GM12873 (cell line): ENCODE measurements around the gene MTOR.

Experiments
- TF ChIP-seq, protein P1 (sequence below): IDR thresholded peaks from 2 replicates; pipeline ENCODE4 v1.5.1; 2012; ENCODE audit warnings: low read depth, mild to moderate bottlenecking, moderate library complexity, low read length, control low read depth; ENCODE audit not compliant: insufficient read depth; ENCODE audit errors: missing control alignments

The MTOR gene

DNA sequence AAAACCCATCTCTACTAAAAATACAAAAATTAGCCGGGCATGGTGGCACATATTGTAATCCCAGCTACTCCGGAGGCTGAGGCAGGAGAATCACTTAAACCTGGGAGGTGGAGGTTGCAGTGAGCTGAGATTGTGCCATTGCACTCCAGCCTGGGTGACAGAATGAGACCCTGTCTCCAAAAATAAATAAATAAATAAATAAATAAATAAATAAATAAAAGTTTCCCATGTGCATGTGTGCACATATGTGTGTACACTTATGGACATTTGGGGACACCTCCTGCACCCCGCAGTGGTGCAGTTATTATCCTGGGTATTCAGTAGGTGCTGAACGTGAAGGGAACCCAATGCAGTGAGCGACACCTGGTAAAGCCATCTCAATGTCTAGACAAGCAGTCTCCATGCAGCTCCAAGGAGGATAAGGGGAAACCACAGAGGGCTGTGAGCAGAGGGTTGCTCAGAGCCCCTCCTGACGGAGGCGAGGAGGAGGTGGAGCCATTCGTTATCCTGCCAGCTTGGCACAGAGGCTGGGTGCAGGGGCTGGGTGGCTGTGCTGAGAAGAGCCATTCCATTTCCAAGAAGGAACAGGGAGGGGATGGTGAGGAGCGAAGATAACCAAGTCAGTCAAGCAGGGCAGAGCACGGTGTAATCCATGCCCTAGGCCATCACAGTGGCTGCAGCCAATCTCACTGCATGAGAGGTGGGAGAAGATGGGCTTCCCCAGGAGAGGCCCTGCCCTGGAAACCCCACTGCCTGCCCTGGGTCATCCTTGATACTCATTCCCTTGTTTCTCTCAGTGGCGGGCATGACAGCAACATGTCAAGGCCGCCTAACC, 36.3 kb upstream of the MTOR start:
- TF ChIP-seq, protein P1, sequence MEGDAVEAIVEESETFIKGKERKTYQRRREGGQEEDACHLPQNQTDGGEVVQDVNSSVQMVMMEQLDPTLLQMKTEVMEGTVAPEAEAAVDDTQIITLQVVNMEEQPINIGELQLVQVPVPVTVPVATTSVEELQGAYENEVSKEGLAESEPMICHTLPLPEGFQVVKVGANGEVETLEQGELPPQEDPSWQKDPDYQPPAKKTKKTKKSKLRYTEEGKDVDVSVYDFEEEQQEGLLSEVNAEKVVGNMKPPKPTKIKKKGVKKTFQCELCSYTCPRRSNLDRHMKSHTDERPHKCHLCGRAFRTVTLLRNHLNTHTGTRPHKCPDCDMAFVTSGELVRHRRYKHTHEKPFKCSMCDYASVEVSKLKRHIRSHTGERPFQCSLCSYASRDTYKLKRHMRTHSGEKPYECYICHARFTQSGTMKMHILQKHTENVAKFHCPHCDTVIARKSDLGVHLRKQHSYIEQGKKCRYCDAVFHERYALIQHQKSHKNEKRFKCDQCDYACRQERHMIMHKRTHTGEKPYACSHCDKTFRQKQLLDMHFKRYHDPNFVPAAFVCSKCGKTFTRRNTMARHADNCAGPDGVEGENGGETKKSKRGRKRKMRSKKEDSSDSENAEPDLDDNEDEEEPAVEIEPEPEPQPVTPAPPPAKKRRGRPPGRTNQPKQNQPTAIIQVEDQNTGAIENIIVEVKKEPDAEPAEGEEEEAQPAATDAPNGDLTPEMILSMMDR, result no peak

DNA sequence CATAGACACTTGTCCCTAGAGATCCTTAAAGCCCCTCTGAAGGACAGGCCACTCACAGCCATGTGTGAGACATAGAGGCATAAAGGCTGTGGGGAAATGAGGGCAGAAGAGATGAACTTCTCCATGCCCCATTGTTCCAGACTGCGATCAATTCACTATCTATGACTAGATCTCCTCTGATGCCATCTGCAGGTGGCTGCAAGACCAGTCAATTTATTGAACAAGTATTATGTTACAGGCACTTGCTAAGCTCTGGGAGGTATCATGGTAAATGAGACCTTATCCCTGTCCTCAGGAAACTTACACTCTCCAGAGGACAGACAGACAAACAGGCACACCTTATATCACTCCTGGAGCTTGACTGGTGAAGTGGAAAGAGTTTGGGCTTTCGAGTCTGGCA, 33.6 kb upstream of the MTOR start:
- TF ChIP-seq, protein P1, result no peak

DNA sequence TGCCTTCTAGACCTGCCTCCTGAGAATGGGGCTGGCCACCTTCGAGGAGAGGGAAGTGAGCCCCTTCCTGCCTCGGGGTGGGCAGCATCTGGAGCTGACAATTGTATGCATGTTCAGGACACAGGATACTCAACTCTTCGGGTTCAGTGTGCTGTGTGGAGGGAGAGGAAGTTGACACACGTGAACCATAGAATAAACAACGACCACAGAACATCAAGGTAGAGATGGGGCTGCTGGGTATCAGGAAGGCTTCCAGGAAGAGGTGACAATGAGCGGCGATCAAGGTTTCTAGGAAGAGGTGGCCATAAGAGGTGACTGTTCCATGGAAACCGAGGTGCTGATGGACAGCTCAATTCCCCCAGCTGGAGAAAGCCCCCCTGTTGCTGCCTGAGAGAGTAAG, 32.6 kb upstream of the MTOR start:
- TF ChIP-seq, protein P1, result no peak

DNA sequence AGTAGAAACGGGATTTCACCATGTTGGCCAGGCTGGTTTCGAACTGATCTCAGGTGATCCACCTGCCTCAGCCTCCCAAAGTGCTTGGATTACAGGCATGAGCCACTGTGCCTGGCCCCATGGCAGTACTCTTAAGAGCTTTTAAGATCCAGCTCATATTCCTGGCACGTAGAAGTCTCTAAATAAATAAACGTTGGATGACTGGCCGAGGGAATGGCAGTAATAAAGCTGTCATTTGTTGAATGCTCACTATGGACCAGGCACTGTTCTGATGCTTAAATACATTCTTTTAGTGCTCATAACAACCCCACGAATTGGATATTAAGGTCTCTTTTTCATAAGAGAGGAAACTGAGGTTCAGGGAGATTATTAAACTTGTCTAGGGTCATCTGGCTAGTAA, 31.5 kb upstream of the MTOR start:
- TF ChIP-seq, protein P1, result no peak

DNA sequence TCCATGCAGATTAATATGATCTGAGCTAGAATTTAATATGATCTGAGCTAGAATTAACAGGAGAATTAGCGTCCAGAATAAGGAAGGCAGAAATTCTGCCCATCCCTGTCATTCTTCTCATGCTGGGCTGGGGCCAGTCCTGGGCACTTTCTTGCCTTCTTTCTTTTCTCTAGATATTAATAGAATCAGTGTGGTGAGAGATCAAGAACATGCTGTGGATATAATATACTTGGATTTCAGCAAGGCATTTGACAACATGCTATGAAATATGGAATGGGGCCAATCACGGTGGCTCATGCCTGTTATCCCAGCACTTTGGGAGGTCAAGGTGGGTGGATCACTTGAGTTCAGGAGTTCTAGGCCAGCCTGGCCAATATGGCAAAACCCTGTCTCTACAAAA, 28.7 kb upstream of the MTOR start:
- TF ChIP-seq, protein P1, result no peak

DNA sequence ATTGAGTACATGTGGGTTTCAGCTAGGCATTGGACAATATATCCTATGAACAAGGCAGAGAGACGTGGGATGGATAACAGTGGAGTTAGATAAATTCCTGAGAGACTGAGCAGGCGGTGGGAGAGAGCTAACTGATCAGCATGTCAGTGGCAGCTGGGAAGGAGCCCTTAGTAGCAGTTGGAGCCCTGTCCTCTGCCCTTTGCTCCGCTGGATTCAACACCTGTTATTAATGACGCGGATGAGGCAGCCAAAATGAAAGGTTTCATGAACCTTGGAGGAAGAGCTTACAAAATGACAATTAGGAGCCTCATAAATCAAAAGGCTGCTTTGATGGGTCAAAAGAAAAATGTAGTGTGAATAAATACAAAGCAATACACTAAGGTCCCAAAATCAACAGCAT, 26.7 kb upstream of the MTOR start:
- TF ChIP-seq, protein P1, result no peak

DNA sequence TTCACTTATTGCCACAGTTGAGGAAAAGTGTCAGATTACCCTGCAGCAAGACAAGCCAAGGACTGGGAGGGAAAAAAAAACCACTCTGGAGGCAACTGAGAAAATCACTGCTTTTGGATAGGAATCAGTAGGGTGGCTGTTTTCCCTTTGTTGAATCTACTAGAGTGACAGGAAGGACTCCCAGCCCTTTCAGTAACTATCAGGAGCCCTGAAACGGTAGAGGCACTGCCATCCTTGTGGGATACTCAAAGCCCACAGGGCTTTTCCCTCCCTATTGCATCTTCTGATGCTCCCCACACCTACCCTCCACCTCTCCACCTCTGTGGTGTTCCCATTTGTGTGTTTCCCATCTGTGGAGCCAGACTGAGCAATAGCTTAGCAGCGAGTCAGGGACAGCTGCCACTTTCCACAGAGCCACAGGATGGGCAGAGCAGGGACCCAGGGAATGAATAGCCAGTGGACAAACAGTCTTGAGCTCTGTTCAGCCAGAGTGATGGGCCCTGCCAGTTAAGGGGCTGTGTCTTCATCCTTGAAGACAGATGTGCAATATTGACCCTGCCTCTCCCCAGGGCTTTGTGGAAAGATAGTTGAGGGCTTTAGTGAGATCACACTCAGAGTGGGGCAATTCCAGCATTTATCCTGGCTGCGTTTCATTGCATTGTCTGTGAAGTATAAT, 24.5 kb upstream of the MTOR start:
- TF ChIP-seq, protein P1, result no peak
